Stimulated activated CD8-positive, alpha-beta memory T cell treated with anti-CD3 and anti-CD28 coated beads, Interleukin-12 subunit alpha, Interleukin-12 subunit beta, amount 100 ng/mL, for 4 hours (primary cell): ENCODE measurements around the gene TMEM35B.
"Not testable (repeated sequence)": the region's sequence is repeated elsewhere in the genome, so short reads cannot be mapped to it uniquely, and the experiment has no call there.

ENCODE experiments used
- DNase-seq: peaks from one replicate; pipeline ENCODE4 v3.0.0-alpha.2; 2020; ENCODE audit warnings: low read depth

Gene TMEM35B

DNA sequence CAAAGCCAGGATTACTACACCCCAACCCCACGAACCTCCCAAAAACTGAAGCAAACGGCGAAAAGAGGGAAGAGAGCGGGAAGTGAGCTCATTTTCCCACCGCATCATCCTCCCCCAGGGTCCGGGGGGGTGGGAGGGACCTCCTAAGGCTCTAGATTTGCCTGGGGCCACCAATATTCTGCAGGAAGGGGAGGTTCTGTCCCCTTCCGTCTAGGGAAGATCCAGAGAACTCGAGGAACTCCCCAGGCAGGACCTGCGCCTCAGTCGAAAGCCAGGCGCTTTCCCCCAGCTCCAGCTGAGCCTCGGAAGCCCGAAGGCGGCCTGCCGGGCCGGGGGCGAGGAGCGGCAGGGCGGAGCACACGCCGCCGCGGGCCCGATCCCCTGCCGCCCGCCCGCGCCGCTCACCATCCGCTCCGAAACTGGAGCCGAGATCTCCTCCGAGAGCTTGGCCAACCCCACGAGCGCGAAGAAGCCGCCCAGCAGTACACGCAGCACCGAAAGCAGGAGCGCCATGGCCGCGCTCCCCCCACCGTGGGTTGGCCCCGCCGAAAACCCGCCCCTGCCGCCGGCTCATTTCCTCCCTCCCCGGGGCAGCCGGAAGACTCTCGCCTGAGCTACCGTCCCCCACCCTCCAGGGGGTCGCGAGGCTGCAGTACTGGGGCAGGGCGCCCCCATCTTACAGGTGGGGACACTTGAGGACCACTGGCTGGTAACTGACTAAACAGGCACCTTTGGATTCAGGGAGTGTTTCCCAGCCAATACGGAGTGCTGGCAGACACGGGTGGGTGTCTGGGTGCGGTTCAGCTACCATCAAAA, at the start of gene TMEM35B:
Gene TMEM35B (minus strand): TSS at position 555 of the 816 bp plus-strand sequence. CDS start 42 bp downstream, at position 513.
- peak; percentile 74 for DNase-seq

DNA sequence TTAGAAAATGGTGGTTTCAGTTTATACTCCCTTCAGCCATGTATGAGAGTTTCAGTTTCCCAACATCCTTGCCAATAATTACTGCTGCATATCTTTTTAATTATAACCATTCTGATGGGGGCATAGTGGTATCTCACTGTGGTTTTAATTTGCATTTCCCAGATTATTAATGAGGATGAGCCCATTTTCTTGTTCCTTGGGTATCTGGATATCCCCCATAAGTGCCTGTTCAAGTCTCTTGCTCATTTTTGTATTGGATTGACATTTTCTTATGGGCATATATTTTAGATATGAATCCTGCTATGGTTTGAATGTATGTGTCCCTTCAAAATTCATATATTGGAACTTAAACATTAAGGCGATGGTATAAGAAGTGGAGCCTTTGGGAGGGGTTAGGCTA, 48.2 kb upstream of the TMEM35B start:
- no peak for DNase-seq

DNA sequence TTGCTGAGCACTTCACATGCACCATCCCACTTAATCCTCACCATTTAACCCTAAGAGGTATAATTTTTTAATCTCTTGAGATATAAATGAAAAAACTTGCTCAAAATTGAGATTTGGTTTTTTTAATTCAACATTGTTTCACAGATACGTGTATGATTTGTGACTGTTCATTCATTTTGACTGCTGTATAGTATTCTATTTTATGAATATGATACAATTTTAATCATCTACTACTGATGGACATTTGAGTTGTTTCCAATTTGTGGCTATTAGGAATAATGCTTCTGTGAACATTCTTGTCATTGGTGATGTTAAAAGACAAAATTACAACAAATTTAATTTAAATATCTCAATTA, 47.2 kb upstream of the TMEM35B start:
- DNase-seq: no peak

DNA sequence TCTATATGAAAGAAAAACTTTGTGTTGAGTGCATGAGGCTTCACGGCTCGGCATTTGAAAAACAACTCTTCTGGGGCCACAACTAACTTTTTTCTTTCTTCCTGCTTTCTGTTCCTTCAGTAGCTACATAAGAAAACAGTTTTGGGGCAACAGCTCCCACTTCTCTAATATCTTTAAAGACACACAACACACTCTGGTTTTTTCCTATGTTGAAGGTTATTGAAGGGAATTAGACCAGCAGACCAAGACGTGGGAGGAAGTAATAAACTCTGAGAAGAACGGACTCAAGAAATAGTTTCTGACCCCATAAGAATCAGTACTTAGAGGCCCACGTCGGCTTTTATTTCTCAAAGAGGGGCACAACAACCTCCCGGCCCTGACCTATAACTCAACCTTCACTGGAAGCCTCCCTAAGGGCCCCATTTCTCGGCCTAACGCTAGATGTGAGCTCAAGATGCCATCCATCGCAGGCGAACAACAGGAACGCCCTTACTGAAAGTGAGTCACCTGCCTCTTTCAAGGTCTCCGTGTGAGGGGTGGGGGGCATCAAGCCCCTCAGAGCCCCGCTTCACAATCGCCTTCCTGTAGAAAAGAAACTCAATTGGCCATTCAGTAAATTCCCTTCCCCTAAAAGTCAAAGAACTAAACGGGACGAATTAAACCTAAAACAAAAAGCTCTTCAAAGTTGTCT, 45.8 kb upstream of the TMEM35B start:
- DNase-seq: peak; percentile 17

DNA sequence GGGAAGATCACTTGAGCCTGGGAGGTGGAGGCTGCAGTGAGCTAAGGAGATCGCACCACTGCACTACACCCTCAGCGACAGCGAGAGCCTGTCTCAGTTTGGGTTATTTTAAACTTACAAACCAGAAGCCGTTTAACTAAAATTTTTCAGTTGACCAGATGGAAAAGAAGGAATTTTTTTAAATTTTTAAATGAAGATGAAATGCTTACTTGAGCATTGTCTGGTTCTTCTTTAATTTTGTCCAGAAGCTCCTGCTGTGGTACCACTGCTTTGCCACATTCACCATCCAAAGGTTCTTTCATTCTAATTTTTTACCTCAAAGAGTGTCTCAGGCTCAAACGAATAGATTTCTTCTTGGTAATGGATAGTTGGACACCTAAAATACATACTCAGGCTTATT, 45.2 kb upstream of the TMEM35B start:
- no peak for DNase-seq

DNA sequence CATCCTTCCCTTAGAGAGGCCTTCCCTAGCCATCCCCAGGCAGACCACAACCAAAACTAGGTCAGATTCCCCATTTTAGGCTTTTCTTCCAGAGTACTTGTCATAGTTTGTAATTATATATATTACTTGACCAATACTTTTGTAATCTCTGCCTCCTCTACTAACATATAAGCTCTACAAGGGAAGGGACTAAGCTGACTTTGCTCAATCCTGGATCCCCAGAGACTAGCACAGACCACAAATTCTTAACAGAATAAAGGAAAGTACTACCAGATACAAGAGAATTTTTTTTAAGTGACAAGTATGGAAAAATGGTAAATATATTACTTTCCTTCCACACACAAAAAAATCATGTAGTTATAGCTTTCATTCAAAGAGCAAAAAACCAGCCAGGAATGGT, 44.6 kb upstream of the TMEM35B start:
- no peak for DNase-seq

DNA sequence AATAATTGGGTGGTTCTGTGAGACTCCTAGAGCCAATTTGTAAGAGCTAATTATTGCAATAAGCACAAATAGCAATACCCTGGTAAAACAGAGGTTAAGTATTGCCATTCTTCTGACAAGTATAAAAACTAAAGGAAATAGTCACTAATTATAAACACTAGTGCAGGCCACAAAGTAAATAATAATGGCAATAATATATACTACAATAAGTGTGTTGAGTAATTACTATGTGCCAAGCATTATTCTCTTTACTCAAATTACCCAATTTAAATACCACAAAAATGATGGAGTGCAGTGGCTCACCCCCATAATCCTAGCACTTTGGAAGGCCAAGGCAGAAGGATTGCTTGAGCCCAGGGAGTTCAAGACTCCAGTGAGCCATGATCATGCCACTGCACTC, 31.3 kb upstream of the TMEM35B start:
- no peak for DNase-seq

DNA sequence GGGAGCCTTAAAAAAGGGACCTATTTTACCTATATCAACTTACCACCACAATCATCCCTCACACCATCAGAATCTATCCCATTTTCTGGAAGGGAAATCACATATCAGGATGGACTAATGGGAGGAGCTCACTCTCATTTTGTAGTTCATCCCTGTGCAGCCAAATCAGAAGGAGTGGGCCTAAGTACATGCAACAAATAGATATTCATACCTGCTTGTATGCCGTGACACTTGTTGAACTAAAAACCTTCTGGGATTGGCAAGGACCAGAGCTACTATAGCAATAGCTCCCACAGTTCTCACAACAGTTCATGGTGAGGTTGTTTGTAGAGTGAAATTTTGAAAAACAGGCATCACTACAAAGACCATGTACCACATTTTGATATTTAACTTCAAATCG, 29.3 kb upstream of the TMEM35B start:
- DNase-seq: no peak

DNA sequence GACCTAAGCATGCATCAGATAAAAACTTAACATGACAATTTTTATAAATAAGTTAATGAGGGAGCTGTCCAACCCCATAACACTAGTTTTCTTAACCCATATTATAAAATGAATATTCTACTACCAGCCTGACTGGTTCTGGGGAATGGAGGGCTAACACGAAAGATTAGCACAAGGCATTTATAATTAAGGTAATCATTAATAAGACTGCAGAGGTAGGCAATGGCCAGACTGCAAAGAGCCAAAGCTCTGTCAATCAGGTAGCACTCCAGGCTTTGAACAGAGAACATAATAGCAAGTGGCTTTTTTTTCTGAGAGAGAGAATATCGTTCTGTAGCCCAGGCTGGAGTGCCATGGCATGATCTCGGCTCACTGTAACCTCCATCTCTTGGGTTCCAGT, 20.6 kb upstream of the TMEM35B start:
- DNase-seq: no peak

DNA sequence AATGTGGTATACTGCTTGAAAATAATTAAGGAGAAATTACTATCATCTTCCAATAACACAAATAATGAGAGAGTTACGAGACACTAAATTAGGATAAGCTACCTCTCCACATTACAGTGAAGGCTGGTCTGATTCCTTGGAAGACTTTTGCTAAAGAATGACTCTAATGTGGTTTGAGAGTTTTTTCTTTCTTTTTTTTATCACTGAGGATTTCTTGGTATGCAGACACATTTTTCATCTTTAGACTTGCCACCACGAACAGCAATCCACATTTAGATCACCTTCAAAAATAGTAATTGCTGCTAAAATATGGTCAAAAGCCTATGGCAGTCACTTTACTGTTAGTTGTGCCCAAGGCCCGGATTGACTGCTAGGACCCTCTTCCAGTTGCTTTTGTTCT, 16.6 kb upstream of the TMEM35B start:
- DNase-seq: no peak

DNA sequence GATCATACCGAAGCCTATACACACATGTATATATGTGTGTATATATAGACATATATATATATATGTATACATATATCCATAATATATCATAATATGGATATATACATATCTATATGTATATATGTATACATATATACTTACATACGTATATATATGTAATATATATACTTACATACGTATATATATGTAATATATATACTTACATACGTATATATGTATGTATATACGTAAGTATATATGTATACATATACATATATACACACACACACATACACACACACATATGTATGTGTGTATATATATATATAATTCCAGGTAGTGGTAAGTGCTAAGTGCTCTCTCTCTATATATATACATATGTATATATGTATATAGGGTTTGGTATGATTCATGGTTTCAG, 9.7 kb upstream of the TMEM35B start:
- no peak for DNase-seq

DNA sequence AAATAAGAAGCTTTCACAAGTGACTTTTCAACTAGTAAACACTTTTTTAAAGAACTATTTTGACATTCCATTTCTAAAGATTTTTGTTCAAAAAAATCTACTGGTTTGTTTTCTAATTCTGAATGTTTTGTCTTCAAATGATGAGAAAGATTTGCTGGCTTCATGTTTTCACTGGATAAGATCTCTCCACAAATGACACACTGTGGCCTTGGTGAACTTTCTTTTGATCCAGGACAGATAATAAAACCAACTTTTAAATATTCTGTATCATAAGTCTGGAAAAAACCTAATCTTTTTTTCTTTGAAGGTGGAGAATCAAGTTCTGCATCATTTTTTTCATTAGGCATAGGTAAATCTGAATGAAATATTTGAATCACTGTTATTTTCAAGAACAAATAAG, 3.4 kb upstream of the TMEM35B start:
- no peak for DNase-seq

DNA sequence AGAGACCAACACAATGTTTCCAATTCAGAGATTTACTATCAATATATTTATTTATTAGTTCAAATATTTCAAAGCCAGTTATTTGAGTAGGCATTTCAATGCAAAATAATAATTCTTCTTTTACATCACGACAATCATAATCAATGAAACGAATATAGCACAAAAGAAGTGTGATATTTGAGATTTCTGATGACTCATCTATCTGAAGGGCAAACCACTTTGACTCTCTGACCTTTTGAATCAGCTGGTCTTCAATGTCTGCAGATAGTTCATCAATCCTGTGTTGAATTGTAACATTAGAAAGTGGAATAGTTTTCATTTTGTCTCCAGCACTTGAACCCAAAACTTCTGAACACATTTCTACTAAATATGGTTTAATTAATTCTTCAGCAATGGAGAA, 3.0 kb upstream of the TMEM35B start:
- DNase-seq: no peak

DNA sequence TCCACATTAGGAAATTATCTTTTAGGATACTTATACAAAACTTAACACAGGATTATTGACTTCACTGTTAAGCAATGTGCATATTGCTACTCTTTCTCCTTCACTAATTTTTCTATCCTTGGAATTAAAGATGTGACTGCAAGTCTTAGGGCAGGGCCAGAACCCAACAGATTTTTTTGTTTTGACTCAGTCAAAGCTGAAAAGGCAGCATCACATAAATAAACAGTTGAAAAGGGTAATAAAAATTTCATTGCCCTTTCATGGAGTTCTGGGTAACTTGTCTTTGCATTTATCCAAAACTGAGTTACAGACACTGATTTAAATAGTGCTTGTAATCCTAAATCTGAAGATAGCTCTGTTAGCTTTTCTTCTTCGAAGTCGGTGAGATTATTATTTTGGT, 1.9 kb upstream of the TMEM35B start:
- no peak for DNase-seq

DNA sequence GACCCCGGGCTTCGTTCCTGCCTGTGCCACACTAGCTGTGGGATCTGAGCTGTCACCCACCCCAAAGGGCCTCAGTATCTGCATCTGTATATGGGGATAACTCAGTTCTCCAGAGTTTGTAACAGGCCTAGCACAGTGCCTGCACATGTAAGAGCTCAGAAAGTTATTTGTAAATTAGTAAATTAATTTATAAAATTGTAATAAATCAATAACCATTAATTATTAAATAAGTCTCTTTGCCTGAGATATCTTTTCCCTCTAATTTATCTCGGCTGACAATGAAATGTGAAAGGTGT, 410 bp upstream of the TMEM35B start:
- DNase-seq: not testable (repeated sequence)

DNA sequence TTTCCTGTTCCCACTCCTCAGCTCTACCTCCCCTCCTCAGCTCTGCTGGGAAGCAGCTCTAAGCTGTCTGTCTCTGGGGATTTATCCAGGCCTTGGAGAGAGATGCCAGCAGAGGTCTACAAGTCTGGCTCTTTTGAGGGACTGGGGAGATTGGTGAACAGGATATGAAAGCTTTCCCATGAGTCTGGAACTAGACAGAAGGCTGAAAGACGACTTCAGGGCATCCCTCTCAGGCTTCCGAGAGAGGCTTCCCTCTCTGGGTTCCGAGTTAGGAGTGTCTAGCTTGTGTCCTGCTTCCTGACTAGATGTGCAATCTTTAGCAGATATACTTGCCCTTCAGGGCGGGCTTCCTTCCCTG, 733 bp downstream of the TMEM35B start:
- DNase-seq: no peak

DNA sequence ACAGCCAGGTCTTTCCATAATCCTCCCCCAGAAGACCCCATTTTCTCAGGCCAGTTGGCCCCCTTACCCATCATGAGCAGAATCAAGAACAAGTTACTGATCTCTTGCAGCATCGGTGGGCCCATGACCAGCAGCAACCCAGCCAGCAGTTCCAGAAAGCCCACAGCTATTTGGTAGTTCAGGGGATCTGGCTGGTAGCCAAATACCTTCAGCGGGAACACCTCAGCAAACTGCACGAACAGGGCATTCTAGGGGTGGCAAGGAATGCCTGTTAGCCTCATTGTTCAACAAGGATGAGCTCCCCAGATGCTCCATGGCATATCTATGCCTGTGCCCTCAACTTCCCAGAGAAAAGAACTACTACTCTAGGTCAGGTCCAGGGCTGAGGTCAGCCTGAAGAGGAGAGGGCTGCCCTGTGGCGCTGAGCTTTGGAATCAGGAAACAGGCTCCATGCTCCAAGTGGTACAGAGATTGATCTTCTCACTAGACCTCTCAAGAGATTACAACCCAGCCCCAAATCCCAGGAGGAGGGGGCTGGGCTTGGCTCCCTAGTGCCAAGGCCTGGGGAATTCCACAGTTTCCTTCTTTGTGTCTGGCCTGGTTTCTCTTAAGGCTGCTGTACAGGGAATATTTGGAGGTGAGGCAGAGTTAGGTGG, 1.3 kb downstream of the TMEM35B start:
- DNase-seq: no peak

DNA sequence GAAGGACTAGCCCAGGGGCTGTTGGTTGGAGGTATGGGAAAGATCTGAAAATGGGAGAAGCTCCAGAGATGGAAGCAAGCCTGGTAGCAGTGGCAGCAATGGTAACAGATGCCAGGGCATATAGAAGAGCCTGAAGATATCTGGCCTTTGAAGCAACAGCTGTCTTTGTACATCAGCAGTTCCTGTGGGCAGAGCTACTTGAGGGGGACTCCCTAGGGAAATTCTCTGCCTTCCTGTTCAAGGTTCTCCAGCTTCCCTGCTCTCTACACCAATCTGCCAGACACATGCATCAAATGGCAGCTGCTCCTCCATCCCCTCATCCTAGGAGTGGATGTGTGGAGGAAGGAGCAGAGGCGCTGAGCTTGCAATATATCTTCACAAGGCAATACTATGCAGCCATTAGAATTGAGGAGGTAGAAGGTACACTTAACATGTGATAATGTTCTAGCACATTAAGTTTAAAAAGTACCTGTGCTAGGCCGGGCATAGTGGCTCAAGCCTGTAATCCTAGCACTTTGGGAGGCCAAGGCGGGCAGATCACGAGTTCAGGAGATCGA, 2.2 kb downstream of the TMEM35B start:
- no peak for DNase-seq

DNA sequence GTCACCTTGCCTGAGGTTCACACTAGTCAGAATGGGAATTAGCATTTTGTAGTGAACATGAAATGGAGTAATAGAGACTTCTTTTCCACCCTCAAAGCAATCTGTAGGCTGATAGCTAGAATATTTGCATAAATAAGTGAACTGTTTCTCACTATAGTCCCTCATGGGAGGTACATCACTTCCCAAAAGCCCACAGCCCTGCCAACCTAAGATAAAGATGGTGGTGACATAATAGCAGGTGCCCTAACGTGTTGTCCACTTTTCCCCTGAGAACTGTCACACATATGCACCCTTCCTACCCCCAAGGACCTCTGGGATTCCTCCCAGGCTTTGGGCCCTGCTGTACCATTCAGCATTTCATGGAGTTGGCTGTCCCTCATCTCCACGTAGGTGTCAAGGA, 4.4 kb downstream of the TMEM35B start:
- DNase-seq: no peak

DNA sequence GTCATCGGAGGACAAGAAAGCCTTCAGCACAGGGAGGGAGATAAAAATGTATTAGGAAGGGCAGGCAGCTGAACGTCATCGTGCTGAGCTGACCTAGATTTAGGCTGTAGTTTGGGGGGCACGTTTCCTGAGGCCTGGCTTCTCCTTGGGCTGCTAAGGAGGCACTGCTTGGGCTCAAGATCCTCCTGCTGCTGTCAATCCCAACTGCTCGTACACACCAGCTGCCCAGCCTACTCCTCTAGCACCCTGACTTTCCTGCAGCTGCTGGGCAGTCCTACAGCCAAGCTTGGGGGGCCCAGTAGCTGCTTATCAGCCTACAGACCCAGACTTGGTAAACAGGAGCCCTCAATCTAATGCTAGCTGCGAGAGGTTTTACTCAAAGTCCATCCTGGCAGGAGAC, 6.2 kb downstream of the TMEM35B start:
- DNase-seq: no peak

DNA sequence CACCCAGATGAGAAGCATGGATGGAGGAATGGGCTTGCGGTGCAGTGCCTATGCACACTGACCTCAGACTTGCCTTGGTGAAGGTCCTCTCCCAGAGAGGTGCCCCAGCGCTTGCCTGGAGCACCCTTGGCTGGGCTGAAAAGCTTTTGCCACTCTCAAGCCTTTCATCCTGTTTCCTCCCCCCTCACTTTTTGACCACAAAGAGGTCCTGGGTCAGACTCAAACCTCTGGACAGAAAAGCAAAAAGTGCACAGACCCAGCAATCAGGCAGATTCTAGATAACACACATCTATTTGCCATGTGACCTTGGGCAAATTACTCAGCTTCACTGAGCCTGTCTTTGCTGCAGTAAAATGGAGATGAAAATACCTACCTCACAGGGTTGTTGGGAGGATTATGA, 7.3 kb downstream of the TMEM35B start:
- no peak for DNase-seq

DNA sequence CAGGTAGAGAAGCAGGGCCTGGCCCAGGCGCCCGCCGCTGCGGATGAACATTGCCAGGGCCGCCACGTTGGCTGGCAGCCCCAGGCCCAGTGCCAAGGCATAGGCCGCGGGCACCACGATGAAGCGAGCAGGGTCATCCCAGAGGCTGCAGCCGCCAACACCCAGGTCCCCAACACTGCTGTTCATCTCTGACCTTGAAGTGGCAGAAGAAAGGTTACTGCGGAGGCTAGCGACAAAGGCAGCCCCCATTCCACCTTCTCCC, 8.0 kb downstream of the TMEM35B start:
- no peak for DNase-seq

DNA sequence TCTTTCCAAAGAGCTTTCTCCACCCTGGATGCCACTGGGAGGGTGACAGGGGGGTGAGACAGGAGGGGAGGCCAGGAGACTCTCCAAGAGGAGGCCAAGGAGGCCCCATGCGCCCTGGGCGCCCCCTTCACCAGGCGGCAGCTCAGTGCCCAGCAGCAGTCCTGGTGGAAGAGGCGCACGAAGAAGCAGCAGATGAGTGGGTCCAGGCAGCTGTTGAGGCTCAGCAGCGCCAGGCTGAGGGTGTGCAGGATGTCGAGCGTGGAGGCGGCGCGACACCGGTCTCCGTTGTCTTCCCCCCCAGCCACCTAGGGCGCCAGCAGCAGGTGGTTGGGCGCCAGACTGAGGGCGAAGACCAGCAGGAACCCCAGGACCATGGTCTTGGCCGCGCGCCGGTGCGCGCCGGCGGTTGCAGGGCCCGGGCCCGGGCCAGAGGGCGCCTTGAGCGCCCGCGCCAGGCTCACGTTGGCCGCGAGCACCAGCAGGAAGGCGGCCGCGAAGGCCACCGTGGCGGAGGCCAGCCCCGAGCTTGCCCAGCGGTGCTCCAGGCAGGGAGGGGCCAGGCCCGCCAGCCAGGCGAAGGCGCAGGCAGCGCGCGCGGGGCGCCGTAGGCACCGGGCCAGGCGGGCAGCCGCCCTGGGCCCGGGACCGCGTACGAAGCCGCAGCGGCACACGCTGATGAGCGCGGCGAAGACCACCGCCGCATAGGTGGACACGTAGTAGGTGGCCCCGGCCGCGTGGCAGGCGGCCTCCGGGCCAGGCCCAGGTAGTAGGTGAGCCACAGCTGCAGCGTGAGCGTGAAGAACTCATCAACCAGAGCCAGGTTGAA, 8.6 kb downstream of the TMEM35B start:
- no peak for DNase-seq
